GM20431 (cell line): Measurements from ENCODE around the gene NDST1.

Experiments
- in situ Hi-C: fragments of 300-500 bp; cut with MseI, MboI; formaldehyde crosslinking; loops from one replicate; pipeline ENCODE4 v1.15.0; 2020; ENCODE audit warnings: low sequenced_read_pairs; ENCODE audit not compliant: unreplicated experiment

NDST1 gene

DNA sequence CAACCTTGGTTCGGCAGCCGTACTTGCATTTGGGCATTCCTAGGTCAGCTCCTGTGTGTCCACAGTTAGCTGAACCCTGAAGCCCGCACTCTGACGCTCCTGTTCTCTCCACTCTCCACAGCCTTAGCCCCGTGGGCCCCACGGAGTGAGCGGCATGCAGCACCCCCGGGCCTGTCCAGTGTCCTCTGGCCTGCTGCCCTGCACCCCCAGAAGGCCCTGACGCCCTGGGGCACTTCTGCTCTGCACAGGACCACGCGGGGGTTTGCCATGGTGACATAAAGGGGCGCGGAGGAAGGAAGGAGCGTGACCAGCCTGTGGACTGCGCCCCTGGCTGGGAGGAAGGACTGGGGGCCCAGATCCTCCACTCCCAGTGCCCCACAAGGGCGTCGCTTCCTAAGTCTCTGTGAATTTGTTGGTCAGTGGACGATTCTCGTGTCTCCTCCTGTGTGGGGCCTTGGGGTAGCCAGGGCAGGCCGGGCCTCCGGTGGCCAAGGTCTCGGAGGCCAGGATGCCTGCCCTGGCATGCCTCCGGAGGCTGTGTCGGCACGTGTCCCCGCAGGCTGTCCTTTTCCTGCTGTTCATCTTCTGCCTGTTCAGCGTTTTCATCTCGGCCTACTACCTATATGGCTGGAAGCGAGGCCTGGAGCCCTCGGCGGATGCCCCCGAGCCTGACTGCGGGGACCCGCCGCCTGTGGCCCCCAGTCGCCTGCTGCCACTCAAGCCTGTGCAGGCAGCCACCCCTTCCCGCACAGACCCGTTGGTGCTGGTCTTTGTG lies 13.0 kb downstream of the NDST1 start:
- in situ Hi-C loops = loop anchor here (10.0 kb wide), 1 partner anchor 56 kb away; no protein-coding TSS in a partner anchor

DNA sequence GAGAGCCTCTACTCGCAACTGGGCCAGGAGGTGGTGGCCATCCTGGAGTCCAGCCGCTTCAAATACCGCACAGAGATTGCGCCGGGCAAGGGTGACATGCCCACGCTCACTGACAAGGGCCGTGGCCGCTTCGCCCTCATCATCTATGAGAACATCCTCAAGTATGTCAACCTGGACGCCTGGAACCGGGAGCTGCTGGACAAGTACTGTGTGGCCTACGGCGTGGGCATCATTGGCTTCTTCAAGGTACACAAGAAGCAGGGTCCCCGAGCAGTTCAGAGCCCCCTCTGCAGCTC lies 13.5 kb downstream of the NDST1 start:
- in situ Hi-C loops = loop anchor here (10.0 kb wide), 1 partner anchor 57 kb away; no protein-coding TSS in a partner anchor

DNA sequence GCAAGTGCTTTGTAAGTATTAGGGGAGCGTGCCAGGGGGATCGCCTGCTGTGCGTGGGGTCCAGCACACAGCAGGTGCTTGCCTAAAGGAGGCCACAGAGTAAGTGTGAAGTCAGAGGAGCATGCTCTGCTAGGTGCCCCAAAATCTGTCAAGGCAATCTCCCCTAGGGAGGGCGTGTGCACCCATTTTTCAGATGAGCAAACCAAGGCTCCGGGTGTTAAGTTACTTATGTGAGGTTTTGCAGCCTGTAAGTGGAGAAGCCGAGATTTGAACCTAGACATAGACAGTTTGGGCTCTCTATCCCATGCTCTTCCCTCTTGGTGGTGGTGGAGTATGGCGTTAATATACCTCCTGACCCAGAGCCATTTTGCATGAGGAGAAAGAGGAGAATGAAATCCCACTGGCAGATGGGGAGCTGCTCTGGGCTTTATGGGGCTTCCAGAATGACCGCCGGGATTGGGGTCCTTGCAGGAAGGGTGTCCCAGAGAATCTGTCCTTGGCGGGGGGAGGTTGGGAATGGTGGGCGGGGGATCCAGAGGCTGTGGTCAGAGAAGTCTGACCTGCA lies 14.1 kb downstream of the NDST1 start:
- in situ Hi-C loops = loop anchor here (10.0 kb wide), 1 partner anchor 57 kb away; no protein-coding TSS in a partner anchor

DNA sequence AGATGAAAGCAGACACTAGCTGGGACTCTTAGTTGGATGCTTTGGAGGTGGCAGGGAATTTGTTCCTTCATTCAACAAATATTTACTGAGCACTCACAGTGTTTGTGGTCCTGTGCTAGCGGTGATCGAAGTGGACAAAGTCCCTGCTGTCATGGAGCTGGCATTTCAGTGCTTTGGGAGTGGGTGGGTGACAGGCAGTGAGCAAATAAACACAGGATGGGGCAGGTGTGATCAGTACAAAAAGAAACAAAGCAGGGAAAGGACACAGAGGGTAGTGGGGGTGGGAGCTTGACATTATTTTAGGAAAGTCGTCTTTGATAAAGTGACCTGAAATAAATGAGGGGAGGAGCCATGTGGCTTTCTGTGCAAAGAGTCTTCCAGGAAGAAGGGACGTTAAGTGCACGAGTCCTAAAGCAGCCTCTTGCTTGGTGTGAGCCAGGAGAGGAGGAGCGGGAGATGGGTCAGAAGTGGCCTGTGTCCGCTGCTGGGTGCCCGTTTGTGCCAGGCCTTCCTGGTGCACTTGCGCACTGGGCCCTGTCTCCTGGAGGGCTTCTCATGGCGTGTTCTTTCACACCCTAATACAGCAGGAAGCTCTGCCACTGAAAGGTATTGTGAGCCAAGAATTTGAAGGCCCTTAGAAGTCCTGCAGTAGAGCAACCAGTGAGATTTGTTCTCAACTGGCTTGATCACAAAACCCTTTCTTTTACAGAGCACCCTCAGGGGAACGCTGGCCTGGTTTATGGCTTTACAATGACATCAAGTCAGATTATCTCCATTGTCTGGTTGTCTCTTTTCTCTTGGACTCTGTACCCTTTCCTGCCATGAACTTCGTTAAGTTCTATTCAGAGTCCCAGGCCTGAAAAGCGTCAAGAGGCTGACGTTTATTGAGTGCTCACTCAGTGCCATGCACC lies 14.8 kb downstream of the NDST1 start:
- in situ Hi-C loops = loop anchor here (10.0 kb wide), 1 partner anchor 58 kb away; no protein-coding TSS in a partner anchor

DNA sequence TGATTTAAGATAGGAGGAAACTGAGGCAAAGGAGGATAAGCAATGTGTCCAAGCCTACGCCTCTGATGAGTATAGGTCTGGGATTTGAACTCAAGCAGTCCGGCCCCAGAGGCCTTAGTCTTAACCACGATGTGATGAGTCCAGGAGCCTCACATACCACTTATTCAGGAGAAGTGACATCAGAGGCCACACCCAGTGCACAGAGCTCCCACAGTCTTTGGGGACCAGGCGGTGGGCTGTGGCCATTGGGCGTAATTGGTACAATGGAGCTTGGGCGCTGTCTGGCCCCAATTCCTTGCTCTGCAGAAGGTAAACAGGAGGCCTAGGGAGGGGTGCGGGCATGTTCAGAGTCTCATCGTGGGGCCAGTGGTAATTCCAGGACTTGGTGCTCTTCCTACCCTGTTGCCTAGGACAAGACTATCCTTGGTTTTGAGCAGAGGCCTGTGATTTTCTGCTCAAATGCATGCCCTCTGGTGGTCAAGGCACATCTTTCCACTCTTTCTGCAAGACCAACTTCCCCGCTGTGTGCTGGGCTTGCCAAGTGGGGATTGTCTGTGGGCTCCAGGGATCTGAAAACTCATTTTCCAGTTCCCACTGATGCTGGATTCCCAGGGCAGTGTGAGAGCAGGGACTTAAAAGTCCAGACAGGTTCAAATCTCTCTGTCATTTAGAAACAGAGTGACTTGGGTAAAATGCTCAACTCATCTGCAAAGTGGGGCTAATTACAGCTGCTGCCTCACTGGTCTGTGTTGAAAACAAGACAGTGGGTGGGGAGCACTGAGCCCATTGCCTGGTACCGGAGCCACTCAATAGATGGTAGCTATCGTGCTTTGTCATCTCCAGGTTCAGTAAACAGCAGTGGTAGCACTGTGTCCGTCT lies 15.8 kb downstream of the NDST1 start:
- in situ Hi-C loops = loop anchor here (10.0 kb wide), 1 partner anchor 59 kb away; no protein-coding TSS in a partner anchor

DNA sequence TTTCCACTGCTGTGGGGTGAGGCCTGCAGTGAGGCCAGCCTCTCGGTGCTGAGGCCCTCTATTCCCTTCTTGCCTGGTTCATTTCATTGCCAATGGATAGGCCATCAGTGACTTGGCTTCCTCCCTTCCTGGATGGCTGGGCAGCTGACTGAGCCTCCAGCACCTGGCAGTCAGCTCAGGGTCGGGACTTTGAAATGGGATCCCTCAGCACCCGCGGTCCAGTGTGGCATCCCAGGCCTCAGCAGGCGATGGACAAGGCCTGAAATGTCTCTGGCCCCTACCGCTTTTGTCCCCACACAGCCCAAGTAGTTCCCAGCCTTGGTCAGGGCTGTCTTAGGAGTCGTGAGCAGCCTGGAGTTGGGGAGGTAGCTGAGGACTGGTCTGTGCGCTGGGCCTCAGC lies 17.2 kb downstream of the NDST1 start:
- in situ Hi-C loops = loop anchor here (10.0 kb wide), 1 partner anchor 60 kb away; no protein-coding TSS in a partner anchor

DNA sequence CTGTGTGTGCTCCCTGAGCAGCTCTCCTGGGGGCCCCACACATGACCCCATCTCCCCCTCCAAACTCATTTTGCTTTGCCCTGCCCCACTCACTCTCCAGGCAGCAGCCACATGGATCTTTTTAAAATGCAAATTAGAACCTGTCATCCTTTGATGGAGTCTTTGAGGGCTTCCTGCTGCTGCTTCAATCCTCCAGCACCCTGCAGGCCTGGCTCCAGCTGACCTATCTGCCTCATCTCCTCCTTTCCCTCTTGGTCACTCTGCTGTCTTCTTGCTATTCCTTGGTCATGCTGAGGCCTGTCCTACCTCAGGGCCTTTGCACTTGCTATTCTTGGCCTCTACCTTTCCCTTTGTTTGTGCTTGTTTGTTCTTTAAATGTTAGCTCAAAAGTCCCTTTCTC lies 17.9 kb downstream of the NDST1 start:
- in situ Hi-C loops = loop anchor here (10.0 kb wide), 1 partner anchor 61 kb away; no protein-coding TSS in a partner anchor

DNA sequence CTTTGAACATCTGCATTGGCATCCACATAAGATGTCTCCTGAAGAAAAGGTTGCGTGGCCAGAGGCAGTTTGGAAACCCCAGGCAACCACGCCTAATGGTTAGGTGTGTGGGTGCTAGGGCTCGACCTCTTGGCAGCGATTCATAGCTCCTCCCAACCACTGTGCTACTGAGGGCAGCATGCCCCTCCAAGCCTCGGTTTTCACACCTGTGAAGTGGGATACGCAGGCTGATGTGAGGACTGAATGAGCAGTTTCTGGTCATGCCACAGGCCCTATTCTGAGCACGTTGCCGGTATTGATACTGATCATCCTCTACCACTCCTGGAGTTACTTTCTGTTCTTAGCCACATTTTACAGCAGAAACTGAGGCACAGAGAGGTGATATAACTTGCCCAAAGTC lies 19.1 kb downstream of the NDST1 start:
- in situ Hi-C loops = loop anchor here (10.0 kb wide), 1 partner anchor 62 kb away; no protein-coding TSS in a partner anchor

DNA sequence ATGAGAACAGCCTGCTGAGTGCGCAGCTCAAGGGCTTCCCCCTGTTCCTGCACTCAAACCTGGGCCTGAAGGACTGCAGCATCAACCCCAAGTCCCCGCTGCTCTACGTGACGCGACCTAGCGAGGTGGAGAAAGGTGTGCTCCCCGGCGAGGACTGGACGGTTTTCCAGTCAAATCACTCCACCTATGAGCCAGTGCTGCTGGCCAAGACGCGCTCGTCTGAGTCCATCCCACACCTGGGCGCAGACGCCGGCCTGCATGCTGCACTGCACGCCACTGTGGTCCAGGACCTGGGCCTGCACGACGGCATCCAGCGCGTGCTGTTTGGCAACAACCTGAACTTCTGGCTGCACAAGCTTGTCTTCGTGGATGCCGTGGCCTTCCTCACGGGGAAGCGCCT lies 19.9 kb downstream of the NDST1 start:
- in situ Hi-C loops = loop anchor here (10.0 kb wide), 1 partner anchor 63 kb away; no protein-coding TSS in a partner anchor

DNA sequence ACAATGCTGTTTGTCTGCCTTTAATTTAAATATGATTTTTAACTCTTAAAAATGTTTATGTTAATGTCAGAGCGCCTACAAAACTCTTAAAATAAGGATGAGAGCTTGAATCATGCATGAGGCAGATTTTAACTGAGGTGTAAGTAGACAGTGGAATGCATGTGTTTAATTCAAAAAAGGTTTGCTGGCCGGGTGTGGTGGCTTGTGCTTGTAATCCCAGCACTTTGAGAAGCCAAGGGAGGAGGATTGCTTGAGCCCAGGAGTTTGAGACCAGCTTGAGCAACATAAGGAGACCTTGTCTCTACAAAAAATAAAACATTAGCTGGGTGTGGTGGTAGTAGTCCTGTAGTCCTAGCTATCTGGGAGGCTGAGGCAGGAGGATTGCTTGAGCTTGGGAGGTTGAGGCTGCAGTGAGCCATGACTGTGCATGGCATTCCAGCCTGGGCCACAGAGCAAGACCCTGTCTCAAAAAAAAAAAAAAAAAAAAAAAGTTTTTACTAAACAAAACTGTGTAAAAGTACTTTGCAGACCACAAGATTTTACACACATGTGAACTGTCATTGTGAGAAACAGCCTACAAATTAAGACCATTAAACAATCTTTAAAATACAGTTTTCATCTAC lies 21.1 kb downstream of the NDST1 start:
- in situ Hi-C loops = loop anchor here (10.0 kb wide), 1 partner anchor 64 kb away; no protein-coding TSS in a partner anchor

DNA sequence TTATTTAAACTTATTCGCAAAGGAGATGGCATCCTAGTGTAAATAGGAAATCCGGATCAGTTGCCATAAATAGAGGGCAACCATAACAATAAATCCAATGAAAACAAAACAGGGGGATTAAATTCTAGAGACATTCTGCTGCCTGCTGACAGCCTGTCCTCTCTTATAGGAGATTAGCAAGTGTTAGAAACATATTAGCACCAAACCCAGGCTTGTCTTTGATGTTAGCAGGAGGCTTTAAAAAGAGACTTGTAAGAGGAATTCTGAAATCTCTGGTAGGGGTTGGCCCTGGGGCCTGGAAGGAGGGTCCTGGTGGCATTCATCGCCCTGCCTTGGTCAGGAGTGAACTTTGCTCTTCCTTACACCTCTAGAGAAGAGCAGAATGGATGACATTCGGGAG lies 21.6 kb downstream of the NDST1 start:
- in situ Hi-C loops = loop anchor here (10.0 kb wide), 1 partner anchor 65 kb away; no protein-coding TSS in a partner anchor

DNA sequence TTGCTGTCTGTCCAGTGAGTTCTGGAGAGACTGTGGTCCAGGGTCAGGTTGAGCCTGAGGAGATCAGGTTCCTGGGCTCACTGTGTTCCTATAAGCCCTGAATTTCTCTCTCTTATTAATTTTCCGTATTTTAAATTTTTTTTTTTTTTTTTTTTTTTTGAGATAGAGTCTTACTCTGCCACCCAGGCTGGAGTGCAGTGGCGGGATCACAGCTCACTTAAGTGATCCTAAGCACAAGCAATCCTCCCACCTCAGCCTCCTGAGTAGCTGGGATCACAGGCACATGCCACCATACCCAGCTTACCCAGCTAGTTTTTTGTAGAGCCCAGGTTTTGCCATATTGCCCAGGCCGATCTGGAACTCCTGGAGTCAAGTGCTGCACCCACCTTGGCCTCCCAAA lies 22.5 kb downstream of the NDST1 start:
- in situ Hi-C loops = no loop called here

DNA sequence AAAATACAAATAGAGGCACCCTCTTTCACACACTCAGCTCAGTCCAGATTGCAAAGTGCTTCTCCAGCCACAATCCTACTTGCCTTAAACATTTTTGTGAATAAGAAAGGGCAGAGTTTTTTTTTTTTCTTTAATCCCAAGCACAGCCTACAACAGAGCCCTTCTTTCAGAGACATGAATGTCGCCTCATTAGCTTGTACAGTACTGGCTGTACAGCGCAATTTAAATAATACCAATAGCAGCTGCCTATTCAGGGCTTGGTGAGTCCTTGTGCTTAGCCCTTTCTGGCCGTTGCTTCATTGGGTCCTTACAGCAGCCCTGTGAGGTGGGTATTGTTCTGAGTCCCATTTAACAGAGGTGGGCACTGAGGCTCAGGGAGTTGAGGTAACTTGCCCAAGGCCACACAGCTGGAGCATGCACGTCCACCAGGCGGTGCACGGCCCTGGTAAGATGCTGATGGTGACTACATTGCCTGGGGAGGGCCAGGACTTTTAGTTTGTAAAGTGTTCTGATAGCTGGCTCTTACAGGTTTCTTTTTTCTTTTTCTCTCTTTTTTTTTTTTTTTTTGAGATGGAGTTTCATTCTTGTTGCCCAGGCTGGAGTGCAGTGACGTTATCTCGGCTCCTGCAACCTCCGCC lies 23.1 kb downstream of the NDST1 start:
- in situ Hi-C loops = no loop called here

DNA sequence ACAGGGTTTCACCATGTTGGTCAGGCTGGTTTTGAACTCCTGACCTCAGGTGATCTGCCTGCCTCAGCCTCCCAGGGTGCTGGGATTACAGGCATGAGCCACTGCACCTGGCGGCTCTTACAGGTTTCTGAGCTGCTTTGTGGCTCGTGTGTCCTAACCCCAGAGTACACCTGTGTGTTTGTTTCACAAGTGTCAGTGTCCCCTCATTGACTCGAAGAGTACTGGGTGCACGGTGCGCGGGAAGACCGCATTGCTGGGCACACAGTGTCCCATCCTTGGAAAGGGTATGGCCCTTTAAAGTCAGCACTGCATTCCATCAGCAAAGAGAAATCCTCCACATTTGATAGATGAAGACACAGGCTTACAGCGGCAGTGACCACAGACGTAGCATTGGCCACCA lies 23.8 kb downstream of the NDST1 start:
- in situ Hi-C loops = no loop called here

DNA sequence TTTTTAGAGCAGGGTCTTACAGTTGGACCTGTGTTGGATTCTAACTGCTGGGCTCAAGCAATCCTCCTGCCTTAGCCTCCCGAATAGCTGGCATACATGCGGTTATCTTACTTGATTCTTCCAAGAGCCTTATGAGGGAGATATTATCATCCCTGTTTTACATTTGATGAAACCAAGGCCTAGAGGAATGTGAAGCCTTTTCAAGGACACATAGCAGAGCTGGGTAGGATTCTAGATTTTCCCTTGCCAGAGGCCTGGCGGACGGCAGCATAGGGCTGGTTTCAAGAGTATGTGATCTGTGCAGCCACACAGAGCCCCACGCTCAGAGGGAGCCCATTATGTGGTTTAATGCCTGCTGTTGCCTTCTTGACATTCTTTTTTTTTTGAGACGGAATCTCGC lies 24.2 kb downstream of the NDST1 start:
- in situ Hi-C loops = no loop called here

DNA sequence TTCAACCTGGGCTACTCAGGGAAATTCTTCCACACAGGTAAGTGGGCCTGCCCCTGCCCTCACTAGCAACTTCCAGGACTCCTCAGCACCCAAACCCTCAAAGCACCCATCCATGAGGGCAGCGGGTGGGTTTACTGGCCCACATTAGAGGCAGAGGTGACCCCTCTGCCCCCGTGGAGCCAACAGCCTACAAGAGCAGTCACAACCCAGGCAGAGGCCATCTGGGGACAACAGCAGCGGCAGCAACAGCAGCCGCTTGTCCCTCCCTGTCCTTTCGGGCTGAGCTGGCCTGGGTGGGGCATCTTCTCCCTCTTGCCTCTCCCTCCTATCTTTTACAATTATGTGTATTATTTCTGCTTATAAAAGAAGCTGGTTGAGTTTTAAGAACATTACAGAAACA lies 25.1 kb downstream of the NDST1 start:
- in situ Hi-C loops = no loop called here

DNA sequence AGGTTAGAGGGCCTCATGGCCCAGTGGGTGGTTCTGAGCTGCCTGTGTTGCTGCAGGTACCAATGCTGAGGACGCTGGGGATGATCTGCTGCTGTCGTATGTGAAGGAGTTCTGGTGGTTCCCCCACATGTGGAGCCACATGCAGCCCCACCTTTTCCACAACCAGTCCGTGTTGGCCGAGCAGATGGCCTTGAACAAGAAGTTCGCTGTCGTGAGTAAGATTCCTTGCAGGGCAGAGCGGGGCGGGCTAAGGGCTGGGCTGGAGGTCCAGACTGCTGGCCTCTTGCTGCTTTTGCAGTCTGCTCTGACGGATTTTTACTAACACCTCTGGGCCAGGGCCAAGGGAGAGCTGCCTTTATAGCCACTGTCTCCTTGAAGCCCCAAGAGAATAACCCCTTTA lies 26.9 kb downstream of the NDST1 start:
- in situ Hi-C loops = no loop called here

DNA sequence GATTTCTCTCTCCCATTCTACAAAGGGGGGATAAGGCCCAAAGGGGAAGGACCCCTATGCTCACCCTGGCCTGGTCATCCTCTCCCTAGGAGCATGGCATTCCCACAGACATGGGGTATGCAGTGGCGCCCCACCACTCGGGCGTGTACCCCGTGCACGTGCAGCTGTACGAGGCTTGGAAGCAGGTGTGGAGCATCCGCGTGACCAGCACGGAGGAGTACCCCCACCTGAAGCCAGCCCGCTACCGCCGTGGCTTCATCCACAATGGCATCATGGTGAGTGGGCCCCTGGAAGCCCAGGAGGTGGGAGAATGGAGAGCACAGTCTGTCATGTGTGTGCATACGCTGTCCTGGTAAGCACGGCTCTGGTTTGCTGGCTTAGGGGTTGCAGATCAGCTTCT lies 27.7 kb downstream of the NDST1 start:
- in situ Hi-C loops = no loop called here
